A673 (cell line): Measurements from ENCODE around the gene KRTAP21-2. TPM values are rescaled to one million over a fixed set of nuclear protein-coding genes. Genes with fewer than 3 reads are reported as not detected.

Source experiments
- BruUV-seq: library from RNA; stranded (reverse); fragments of 400-500 nt; replicated peaks from 2 replicates; lab custom pipeline; 2021; lab: Mats Ljungman, UMichigan
- CTCF ChIA-PET: fragments of 300-600 bp; sonication (Branson Sonifier 250); formaldehyde crosslinking; loops from one replicate; lab custom pipeline; 2022; ENCODE audit warnings: antibody characterized with exemption; lab: Charles Lee
- POLR2A ChIA-PET: fragments of 300-600 bp; sonication (Branson Sonifier 250); formaldehyde crosslinking; loops from one replicate; lab custom pipeline; 2022; ENCODE audit warnings: antibody characterized with exemption; ENCODE audit not compliant: low non-redundant PET; lab: Charles Lee
- DNase-seq: peaks from one replicate; pipeline ENCODE4 v3.0.0-alpha.2; 2015; ENCODE audit warnings: low spot score
- H3K27ac ChIP-seq: fragments of 200-600 bp; sonication (generic); 2 replicates; pipeline ENCODE4 v1.5.1; 2016; ENCODE audit warnings: mixed run types, low read depth, mild to moderate bottlenecking, mixed read lengths, antibody characterized with exemption, low read length; ENCODE audit not compliant: poor library complexity, severe bottlenecking
- H3K27me3 ChIP-seq: fragments of 200-600 bp; sonication (generic); replicated peaks from 2 replicates; pipeline ENCODE4 v1.6.1; 2017; ENCODE audit warnings: mixed run types, low read depth, mild to moderate bottlenecking, mixed read lengths, antibody characterized with exemption, low read length; ENCODE audit not compliant: insufficient read depth, poor library complexity
- H3K36me3 ChIP-seq: fragments of 200-600 bp; sonication (generic); 2 replicates; pipeline ENCODE4 v1.6.1; 2016; ENCODE audit warnings: mixed run types, mild to moderate bottlenecking, mixed read lengths, antibody characterized with exemption, low read length; ENCODE audit not compliant: insufficient read depth, poor library complexity, severe bottlenecking
- H3K4me1 ChIP-seq: fragments of 200-600 bp; sonication (generic); 2 replicates; pipeline ENCODE4 v1.6.1; 2017; ENCODE audit warnings: mixed run types, mild to moderate bottlenecking, mixed read lengths, antibody characterized with exemption, low read length; ENCODE audit not compliant: insufficient read depth, poor library complexity, severe bottlenecking
- H3K4me3 ChIP-seq: fragments of 200-600 bp; sonication (generic); 2 replicates; pipeline ENCODE4 v1.5.1; 2016; ENCODE audit warnings: low read depth, mixed run types, mild to moderate bottlenecking, mixed read lengths, low read length; ENCODE audit not compliant: poor library complexity, severe bottlenecking
- H3K9me3 ChIP-seq: fragments of 200-600 bp; sonication (generic); 2 replicates; pipeline ENCODE4 v1.6.1; 2016; ENCODE audit warnings: mixed run types, low read depth, mild to moderate bottlenecking, mixed read lengths, antibody characterized with exemption, low read length; ENCODE audit not compliant: poor library complexity, severe bottlenecking
- CTCF ChIP-seq: fragments of 300-800, 200-600 bp; sonication (generic); conservative IDR thresholded peaks from 2 replicates; pipeline ENCODE4 v1.5.1; 2017; ENCODE audit warnings: low read depth, mild to moderate bottlenecking, antibody characterized with exemption, low read length, moderate library complexity, mixed read lengths
- EZH2 ChIP-seq: fragments of 200-600 bp; sonication (generic); IDR thresholded peaks from 2 replicates; pipeline ENCODE4 v1.6.1; 2017; ENCODE audit warnings: borderline replicate concordance, low read depth, mild to moderate bottlenecking, mixed read lengths, antibody characterized with exemption, low read length; ENCODE audit not compliant: poor library complexity, severe bottlenecking
- intact Hi-C: fragments of 100-400 bp; cut with micrococcal nuclease; formaldehyde crosslinking; loops from one replicate; pipeline ENCODE4 v1.10.0; 2022; ENCODE audit not compliant: unreplicated experiment
- total RNA-seq: library from RNA; stranded (reverse); gene quantifications from 2 replicates; pipeline ENCODE4 v1.2.3, GENCODE V29; 2021

KRTAP21-2 gene
- total RNA-seq, 1 experiment from 2014 or later = not detected

DNA sequence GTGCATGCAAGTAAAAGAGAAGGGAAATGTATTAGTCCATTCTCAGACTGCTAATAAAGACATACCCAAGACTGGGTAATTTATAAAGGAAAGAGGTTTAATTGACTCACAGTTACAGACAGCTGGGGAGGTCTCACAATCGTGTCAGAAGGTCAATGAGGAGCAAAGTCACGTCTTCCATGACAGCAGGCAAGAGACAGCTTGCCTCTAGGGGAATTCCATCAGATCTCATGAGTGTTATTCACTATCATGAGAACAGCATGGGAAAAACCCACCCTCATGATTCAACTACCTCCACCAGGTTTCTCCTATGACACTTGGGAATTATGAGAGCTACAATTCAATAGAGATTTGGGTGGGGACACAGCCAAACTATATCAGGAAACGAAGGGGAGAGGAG lies 36.6 kb downstream of the KRTAP21-2 start:
- CTCF ChIA-PET = no interaction called here
- no peak overlapping the region for H3K4me3 ChIP-seq
- H3K9me3 ChIP-seq = peaks cover 12% of the 10 kb centered on the region
- TF ChIP-seq CTCF (no peak), EZH2 (no peak)
- H3K4me1 ChIP-seq = no peaks in the 10 kb centered on the region
- intact Hi-C loops = no loop called here
- H3K27me3 ChIP-seq = no peaks in the 10 kb centered on the region
- no peak for DNase-seq
- H3K27ac ChIP-seq = no peak overlapping the region
- POLR2A ChIA-PET = no interaction called here
- H3K36me3 ChIP-seq = no peaks in the 10 kb centered on the region
- BruUV-seq = no TSS peak

DNA sequence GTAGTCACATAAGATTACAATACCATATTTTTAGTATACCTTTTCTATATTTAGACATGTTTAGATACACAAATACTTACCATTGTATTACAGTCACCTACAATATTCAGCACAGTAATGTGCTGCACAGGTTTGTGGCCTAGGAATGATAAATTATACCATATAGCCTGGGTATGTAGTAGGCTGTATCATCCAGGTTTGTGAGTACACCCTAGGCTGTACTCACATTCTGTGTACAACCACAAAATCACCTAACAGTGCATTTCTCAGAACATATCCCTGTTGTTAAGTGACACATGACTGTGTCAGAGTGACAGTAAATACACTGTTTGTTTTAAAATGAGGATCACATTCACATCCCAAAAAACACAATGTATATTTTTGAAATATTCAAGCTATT lies 39.6 kb downstream of the KRTAP21-2 start:
- Histone ChIP-seq H3K27me3 (no peaks in the 10 kb centered on the region), H3K27ac (no peak overlapping the region), H3K4me1 (no peaks in the 10 kb centered on the region), H3K4me3 (no peak overlapping the region), H3K36me3 (no peaks in the 10 kb centered on the region), H3K9me3 (peaks cover 2% of the 10 kb centered on the region)
- BruUV-seq = no TSS peak
- intact Hi-C loops = no loop called here
- ChIA-PET POLR2A (no interaction called here), CTCF (no interaction called here)
- TF ChIP-seq CTCF = no peak
- no peak for TF ChIP-seq EZH2
- DNase-seq = no peak

Other genes with a start within 250 kb of the KRTAP21-2 start
- not detected in 2 replicates for gene KRTAP19-5, start 245.1 kb downstream of the KRTAP21-2 start, total RNA-seq
- gene KRTAP19-6, start 205.4 kb downstream of the KRTAP21-2 start, total RNA-seq = not detected in 2 replicates
- gene KRTAP19-7, start 185.9 kb downstream of the KRTAP21-2 start, total RNA-seq = not detected in 2 replicates
- not detected in 2 replicates for gene KRTAP22-2, start 156.9 kb downstream of the KRTAP21-2 start, total RNA-seq
- gene KRTAP6-3, start 154.8 kb downstream of the KRTAP21-2 start, total RNA-seq = not detected in 2 replicates
- not detected in 2 replicates for gene KRTAP6-2, start 148.4 kb downstream of the KRTAP21-2 start, total RNA-seq
- gene KRTAP22-1, start 146.2 kb downstream of the KRTAP21-2 start, total RNA-seq = not detected in 2 replicates
- gene KRTAP6-1, start 133.3 kb downstream of the KRTAP21-2 start, total RNA-seq = not detected in 2 replicates
- not detected in 2 replicates for gene KRTAP20-1, start 130.8 kb downstream of the KRTAP21-2 start, total RNA-seq
- gene KRTAP20-4, start 126.6 kb downstream of the KRTAP21-2 start, total RNA-seq = not detected in 2 replicates
- gene KRTAP20-2, start 112.1 kb downstream of the KRTAP21-2 start, total RNA-seq = not detected in 2 replicates
- not detected in 2 replicates for gene KRTAP20-3, start 104.4 kb downstream of the KRTAP21-2 start, total RNA-seq
- gene KRTAP21-3, start 28.5 kb downstream of the KRTAP21-2 start, total RNA-seq = not detected in 2 replicates
- not detected in 2 replicates for gene KRTAP21-1, start 8.2 kb upstream of the KRTAP21-2 start, total RNA-seq
- gene KRTAP8-1, start 66.0 kb upstream of the KRTAP21-2 start, total RNA-seq = not detected in 2 replicates
- gene KRTAP7-1, start 82.5 kb upstream of the KRTAP21-2 start, total RNA-seq = not detected in 2 replicates
- gene KRTAP11-1, start 134.3 kb upstream of the KRTAP21-2 start, total RNA-seq = not detected in 2 replicates